ENCODE data around the gene EMILIN2.
A peak's percentile ranks its signal among the peaks of the same experiment; 100 is the strongest.

The EMILIN2 gene

DNA sequence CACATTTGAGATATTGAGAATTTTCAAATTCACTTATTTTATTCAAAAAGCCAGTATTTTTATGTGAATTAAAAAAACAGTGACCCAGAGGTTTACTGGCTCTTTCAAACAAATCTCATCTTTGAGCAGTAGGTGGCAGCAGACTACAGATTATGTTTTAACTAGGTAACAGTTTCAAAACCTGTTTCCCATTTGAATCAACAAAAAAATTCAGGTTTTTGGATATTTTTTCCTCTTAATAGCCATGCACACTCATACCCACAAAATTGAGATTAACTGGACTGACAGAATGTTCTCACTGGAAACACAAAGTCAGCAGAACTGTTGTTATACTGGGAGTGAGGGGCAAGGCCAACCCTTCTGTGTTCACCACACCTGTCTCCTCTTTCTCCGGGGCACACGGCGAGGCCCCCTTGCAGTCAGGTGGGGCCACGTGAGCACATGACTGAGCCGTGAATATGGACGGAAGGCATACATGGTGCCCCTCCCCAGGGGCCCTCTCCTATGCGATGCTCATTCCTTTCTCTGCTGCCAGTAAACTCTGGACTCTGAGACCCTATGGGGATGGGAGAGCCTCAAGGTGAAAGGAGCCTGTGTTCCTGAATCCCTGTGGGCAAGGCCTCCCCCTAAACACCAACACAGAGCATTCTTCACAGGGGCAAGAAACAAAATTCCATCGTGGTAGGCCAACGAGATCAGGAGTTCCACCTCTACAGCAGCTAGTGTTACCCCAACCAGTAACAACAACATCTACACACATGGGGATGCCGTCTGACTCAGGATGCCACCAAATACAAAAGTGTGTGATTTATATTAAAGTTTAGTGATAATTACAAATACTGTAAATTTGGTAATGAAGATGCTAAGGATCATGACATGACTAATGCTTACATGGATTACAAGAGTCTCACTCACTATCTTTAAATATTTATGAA lies 85.7 kb downstream of the EMILIN2 start:
- Histone ChIP-seq H3K4me1 (ENCODE audit: control insufficient read depth, insufficient read depth, low read length) (no peaks in the 10 kb centered on the region), H3K36me3 (ENCODE audit: control insufficient read depth, insufficient read depth, low read length) (peaks cover 12% of the 10 kb centered on the region), H3K9me3 (ENCODE audit: control insufficient read depth, low read length) (no peaks in the 10 kb centered on the region), H3K4me3 (ENCODE audit: low read length) (no peak overlapping the region), H3K27me3 (ENCODE audit: control insufficient read depth, insufficient read depth, low read length) (no peaks in the 10 kb centered on the region), H3K9ac (ENCODE audit: low read length) (no peak overlapping the region)

DNA sequence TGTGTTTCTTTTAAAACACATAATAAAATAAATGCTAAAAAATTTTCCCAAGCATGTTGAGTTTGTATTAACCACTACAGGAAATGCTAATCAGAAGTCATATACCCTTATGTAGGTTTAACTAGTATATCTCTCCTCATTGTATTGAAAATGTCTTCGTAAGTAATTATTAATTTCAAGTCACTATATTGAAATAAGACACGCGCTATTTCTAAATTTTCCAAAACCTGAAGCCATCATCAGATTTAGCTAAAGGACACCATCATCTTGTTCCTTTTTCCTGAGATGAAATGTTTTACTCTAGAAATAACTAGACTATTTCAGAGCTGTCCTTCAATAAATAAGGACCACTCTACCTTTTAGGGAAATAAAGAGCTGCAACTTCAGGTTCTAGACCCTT lies 87.2 kb downstream of the EMILIN2 start:
- Histone ChIP-seq H3K4me1 (ENCODE audit: control insufficient read depth, insufficient read depth, low read length) (no peaks in the 10 kb centered on the region), H3K36me3 (ENCODE audit: control insufficient read depth, insufficient read depth, low read length) (peaks cover 12% of the 10 kb centered on the region), H3K4me3 (ENCODE audit: low read length) (no peak overlapping the region), H3K9ac (ENCODE audit: low read length) (no peak overlapping the region), H3K9me3 (ENCODE audit: control insufficient read depth, low read length) (no peaks in the 10 kb centered on the region), H3K27me3 (ENCODE audit: control insufficient read depth, insufficient read depth, low read length) (no peaks in the 10 kb centered on the region)

DNA sequence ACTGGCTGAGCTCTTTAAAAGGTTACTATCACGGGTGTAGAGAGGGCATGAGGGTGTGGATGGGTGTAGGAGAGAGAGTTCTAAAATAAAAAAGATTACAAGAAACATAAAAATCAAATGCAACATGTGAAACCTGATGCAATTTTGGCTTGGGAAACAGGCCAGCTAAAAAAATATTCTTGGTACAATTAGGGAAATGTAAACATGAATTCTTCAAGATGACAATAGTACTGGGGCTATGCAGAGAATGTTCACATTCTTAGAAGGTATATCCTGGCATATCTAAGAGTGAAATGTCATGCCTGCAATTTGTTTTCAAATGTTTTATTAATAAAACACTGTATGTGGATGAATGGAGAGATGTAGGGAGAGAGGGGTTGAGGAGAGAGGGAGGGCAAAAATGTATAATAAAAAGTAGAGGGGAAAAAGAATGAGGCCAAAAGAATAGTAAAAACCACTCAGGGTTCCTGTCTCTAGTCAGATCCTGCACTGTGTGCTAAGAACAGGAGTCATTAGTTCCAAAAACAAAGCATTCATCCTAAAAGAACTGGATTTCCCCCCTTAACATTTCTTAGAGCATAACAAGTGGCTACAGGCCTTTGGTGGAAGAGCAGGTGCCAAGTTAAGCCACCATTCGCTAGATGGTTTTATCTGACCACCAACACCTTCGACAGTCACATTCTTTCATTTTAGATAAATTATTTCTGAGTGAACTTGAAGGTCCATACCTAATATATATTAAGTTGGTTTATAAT lies 88.8 kb downstream of the EMILIN2 start:
- Histone ChIP-seq H3K9ac (ENCODE audit: low read length) (no peak overlapping the region), H3K4me1 (ENCODE audit: control insufficient read depth, insufficient read depth, low read length) (peaks cover 5% of the 10 kb centered on the region), H3K27me3 (ENCODE audit: control insufficient read depth, insufficient read depth, low read length) (no peaks in the 10 kb centered on the region), H3K9me3 (ENCODE audit: control insufficient read depth, low read length) (no peaks in the 10 kb centered on the region), H3K4me3 (ENCODE audit: low read length) (no peak overlapping the region), H3K36me3 (ENCODE audit: control insufficient read depth, insufficient read depth, low read length) (peaks cover 6% of the 10 kb centered on the region)

DNA sequence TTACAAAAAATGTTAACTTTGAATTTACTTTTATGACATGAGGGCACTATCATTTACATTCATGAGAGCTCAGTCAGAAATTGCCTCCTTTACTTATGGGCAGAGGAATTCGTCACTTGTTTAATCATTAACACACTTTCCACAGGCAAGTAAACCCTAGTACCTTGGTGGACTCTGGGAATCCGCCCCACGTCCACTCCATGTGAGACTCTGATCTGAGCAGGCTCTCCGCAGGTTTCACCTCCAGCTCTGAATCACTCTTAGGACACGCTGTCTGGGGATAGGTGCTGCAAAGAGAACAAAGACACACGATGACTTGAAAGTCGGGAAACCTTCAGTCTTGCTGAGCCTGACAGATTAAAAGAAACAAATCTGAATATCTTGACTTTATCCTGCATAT lies 92.5 kb downstream of the EMILIN2 start:
- no peaks in the 10 kb centered on the region for H3K9me3 ChIP-seq (ENCODE audit: control insufficient read depth, low read length)
- no peaks in the 10 kb centered on the region for H3K36me3 ChIP-seq (ENCODE audit: control insufficient read depth, insufficient read depth, low read length)
- H3K27me3 ChIP-seq (ENCODE audit: control insufficient read depth, insufficient read depth, low read length) = no peaks in the 10 kb centered on the region
- H3K9ac ChIP-seq (ENCODE audit: low read length) = no peak overlapping the region
- H3K4me1 ChIP-seq (ENCODE audit: control insufficient read depth, insufficient read depth, low read length) = peaks cover 5% of the 10 kb centered on the region
- H3K4me3 ChIP-seq (ENCODE audit: low read length) = no peak overlapping the region

DNA sequence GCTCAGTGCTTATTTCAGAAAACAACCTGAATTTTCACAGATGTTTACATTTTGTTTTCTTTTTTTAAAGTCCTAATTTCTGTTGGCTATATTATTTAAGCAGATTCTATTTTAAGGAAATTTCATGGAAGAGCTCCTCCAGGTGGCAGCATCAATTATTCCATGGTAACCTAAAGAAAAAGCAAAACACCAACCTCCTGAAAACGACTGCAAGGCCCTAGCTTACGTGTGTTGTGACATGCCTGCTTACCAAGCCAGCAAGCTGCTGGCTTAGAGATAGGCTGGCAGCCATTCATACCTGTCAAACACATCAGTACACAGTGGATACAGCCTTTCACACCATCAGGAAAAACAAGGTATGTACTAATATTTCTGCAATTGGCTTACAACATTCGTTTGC lies 101.2 kb downstream of the EMILIN2 start:
- Histone ChIP-seq H3K36me3 (ENCODE audit: control insufficient read depth, insufficient read depth, low read length) (peaks cover 13% of the 10 kb centered on the region), H3K9ac (ENCODE audit: low read length) (no peak overlapping the region), H3K4me1 (ENCODE audit: control insufficient read depth, insufficient read depth, low read length) (peaks cover 4% of the 10 kb centered on the region), H3K9me3 (ENCODE audit: control insufficient read depth, low read length) (no peaks in the 10 kb centered on the region), H3K4me3 (ENCODE audit: low read length) (no peak overlapping the region), H3K27me3 (ENCODE audit: control insufficient read depth, insufficient read depth, low read length) (no peaks in the 10 kb centered on the region)

DNA sequence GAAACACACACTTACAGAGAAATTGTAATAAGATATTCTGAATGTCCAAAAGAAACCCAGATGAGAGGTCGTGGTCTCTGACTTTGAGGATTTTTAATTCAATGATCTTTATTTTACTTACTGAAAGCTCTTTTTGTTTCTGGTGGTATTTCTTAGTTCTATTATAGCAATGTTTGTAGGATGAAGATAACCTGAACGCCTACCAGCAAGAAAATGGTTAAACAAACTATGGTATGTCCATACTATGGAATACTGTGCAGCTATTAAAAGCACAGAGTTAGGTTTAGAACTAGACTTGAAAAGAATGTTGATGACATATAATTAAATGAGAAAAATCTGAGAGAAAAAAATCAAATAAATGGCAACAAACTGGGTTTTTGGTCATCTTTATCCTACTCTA lies 105.8 kb downstream of the EMILIN2 start:
- Histone ChIP-seq H3K9me3 (ENCODE audit: control insufficient read depth, low read length) (no peaks in the 10 kb centered on the region), H3K36me3 (ENCODE audit: control insufficient read depth, insufficient read depth, low read length) (peaks cover 10% of the 10 kb centered on the region), H3K4me1 (ENCODE audit: control insufficient read depth, insufficient read depth, low read length) (peaks cover 16% of the 10 kb centered on the region), H3K9ac (ENCODE audit: low read length) (no peak overlapping the region), H3K27me3 (ENCODE audit: control insufficient read depth, insufficient read depth, low read length) (no peaks in the 10 kb centered on the region), H3K4me3 (ENCODE audit: low read length) (no peak overlapping the region)

DNA sequence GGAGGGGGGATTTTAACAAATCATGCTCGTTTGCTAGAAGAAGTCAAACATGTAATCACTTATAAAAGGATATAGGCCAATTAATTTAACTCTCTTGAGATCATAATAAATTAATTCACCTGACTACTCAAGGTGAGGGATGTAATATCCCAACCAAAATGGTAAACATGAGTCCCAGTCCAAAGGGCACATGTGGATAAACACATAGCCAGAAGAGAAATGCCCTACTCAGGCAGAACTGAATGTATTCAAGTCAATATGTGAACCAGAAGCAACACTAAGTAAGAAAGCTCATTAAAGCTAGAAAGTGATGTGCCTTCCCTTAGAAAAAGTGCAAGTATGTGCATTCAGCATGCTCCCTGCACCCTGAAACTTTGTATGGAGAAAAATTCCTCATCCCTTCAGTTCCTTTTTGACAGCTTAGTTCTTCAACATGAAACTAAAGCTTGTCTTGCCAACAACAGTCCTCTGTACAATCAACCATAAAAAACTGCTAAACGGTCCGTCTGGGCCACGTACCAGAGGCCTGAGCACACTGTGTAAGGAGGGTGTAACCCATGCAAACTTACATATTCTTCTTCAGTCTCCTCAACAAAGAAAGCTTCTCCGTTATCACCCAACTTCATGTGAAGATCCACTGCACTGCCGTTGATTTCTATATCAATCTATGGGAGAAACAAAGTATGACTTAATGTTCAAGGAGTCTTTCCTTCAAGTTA lies 107.3 kb downstream of the EMILIN2 start:
- peak overlapping the region; percentile 14 for H3K9ac ChIP-seq (ENCODE audit: low read length)
- H3K4me3 ChIP-seq (ENCODE audit: low read length) = no peak overlapping the region
- H3K27me3 ChIP-seq (ENCODE audit: control insufficient read depth, insufficient read depth, low read length) = no peaks in the 10 kb centered on the region
- H3K36me3 ChIP-seq (ENCODE audit: control insufficient read depth, insufficient read depth, low read length) = peaks cover 10% of the 10 kb centered on the region
- H3K9me3 ChIP-seq (ENCODE audit: control insufficient read depth, low read length) = no peaks in the 10 kb centered on the region
- H3K4me1 ChIP-seq (ENCODE audit: control insufficient read depth, insufficient read depth, low read length) = peaks cover 16% of the 10 kb centered on the region

DNA sequence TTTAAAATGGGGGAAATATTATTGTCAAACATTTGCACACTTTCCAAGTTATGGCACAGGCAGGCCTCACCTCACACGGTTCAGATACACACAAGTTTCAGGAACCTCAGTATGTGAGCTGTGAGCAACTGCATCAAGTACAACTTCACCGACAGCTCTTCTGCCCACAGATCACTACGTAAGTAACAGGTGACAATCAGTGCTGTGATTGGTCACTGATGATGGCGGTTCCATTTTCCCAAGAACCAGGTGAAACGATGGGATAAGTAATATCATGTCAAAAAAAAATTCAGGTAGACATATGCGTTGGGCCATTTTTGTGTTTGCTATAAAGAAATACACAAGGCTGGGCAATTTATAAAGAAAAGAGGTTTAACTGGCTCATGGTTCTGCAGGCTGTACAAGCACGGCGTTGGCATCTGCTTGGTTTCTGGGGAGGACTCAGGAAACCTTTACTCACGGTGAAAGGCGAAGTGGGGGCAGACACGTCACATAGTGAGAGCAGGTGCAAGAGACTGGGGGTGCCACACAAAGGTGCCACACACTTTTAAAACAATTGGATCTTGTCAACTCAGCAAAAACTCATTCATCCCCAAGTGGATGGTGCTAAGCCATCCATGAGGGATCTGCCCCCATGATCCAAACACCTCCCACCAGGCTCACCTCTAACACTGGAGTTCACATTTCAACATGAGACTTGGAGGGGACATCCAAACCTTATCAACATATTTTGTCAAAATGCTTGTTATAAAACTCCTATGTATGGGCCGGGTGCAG lies 108.3 kb downstream of the EMILIN2 start:
- Histone ChIP-seq H3K9me3 (ENCODE audit: control insufficient read depth, low read length) (no peaks in the 10 kb centered on the region), H3K4me1 (ENCODE audit: control insufficient read depth, insufficient read depth, low read length) (peaks cover 21% of the 10 kb centered on the region), H3K4me3 (ENCODE audit: low read length) (no peak overlapping the region), H3K36me3 (ENCODE audit: control insufficient read depth, insufficient read depth, low read length) (peaks cover 8% of the 10 kb centered on the region), H3K27me3 (ENCODE audit: control insufficient read depth, insufficient read depth, low read length) (no peaks in the 10 kb centered on the region), H3K9ac (ENCODE audit: low read length) (no peak overlapping the region)

DNA sequence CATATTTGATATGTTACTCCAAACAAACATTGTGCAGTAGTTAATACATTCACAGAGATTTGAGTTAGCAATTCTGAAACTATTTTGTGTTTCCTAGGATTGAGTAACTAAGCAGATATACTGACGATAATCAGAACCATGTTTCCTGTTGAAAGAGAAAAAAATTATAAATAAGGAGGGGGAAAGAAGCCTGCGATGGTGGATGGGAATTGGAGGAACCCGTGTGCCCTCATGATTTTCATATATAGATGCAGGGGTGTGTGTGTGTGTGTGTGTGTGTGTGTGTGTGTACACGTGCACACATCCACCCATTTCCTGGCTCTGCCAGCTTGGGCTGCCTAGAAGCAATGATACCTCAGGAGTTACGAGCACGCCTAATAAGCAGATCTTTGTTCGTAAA lies 109.2 kb downstream of the EMILIN2 start:
- H3K4me3 ChIP-seq (ENCODE audit: low read length) = no peak overlapping the region
- no peaks in the 10 kb centered on the region for H3K9me3 ChIP-seq (ENCODE audit: control insufficient read depth, low read length)
- H3K27me3 ChIP-seq (ENCODE audit: control insufficient read depth, insufficient read depth, low read length) = no peaks in the 10 kb centered on the region
- peaks cover 29% of the 10 kb centered on the region for H3K4me1 ChIP-seq (ENCODE audit: control insufficient read depth, insufficient read depth, low read length)
- H3K36me3 ChIP-seq (ENCODE audit: control insufficient read depth, insufficient read depth, low read length) = peaks cover 6% of the 10 kb centered on the region
- no peak overlapping the region for H3K9ac ChIP-seq (ENCODE audit: low read length)

DNA sequence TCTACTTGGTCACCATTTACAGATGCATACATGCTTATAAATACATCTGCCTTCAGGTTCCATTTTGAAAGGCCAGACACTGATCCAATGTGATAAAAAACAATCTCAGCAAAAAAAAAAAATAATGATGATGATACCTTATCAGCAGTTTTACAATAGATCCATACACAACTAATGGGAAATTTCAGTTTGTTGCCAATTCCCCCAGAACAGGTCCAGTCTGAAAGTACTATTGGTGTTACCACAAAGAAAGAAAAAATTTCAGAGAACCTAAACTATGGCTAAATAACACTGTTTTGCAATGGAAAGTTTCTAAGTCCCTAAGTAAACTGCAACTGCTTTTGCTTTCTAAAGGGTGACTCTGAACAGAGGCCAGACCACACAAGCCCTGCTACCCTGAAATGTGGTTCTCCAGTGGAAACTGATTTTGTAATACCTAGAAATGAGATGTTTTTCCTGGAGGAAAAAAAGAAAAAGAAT lies 112.1 kb downstream of the EMILIN2 start:
- Histone ChIP-seq H3K4me3 (ENCODE audit: low read length) (no peak overlapping the region), H3K9me3 (ENCODE audit: control insufficient read depth, low read length) (no peaks in the 10 kb centered on the region), H3K36me3 (ENCODE audit: control insufficient read depth, insufficient read depth, low read length) (peaks cover 5% of the 10 kb centered on the region), H3K27me3 (ENCODE audit: control insufficient read depth, insufficient read depth, low read length) (no peaks in the 10 kb centered on the region), H3K4me1 (ENCODE audit: control insufficient read depth, insufficient read depth, low read length) (peaks cover 45% of the 10 kb centered on the region), H3K9ac (ENCODE audit: low read length) (no peak overlapping the region)

DNA sequence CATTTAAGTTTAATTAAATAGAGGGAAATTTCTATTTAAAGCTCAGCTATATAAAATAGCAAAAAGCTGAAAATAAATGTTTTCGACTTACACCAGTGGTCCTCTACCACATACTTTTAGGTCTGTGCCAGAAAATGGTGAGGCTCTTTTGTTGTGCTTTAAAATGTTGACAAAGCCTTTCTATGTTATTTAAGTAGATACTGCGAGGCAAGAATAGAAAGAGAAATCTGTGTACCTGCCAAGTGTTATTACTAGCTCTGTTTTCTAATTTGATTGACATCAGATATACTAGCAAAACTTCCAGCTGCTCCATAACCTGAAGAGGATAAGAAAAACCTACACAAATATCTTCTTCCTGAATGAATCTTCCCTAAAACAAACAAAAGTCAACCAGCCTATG lies 112.5 kb downstream of the EMILIN2 start:
- Histone ChIP-seq H3K27me3 (ENCODE audit: control insufficient read depth, insufficient read depth, low read length) (no peaks in the 10 kb centered on the region), H3K4me1 (ENCODE audit: control insufficient read depth, insufficient read depth, low read length) (peaks cover 40% of the 10 kb centered on the region), H3K4me3 (ENCODE audit: low read length) (no peak overlapping the region), H3K9me3 (ENCODE audit: control insufficient read depth, low read length) (no peaks in the 10 kb centered on the region), H3K9ac (ENCODE audit: low read length) (no peak overlapping the region), H3K36me3 (ENCODE audit: control insufficient read depth, insufficient read depth, low read length) (peaks cover under 1% of the 10 kb centered on the region)
